Skeletal muscle tissue (tissue), 4 donors: ENCODE results near the gene CRYBG3. TPM values are rescaled to one million over a fixed set of nuclear protein-coding genes. Genes with fewer than 3 reads are reported as not detected.

Source experiments
- H3K27ac ChIP-seq: one replicate; pipeline ENCODE4 v1.7.0; 2013; ENCODE audit warnings: mild to moderate bottlenecking, low read depth, low read length, inconsistent platforms
- H3K27me3 ChIP-seq, 3 donors: one replicate each; pipeline ENCODE4 v1.7.0; 2013; ENCODE audit warnings: low read length in 3 of 3; ENCODE audit not compliant: control insufficient read depth in 3 of 3, insufficient read depth in 3 of 3
- H3K36me3 ChIP-seq, 3 donors: one replicate each; pipeline ENCODE4 v1.7.0; 2013; ENCODE audit warnings: low read length in 3 of 3; ENCODE audit not compliant: control insufficient read depth in 3 of 3, insufficient read depth in 3 of 3
- H3K4me1 ChIP-seq, 3 donors: one replicate each; pipeline ENCODE4 v1.7.0; 2013; ENCODE audit warnings: low read length in 3 of 3, mild to moderate bottlenecking in 3 of 3; ENCODE audit not compliant: control insufficient read depth in 3 of 3, insufficient read depth in 3 of 3
- H3K4me3 ChIP-seq, 3 donors: one replicate each; pipeline ENCODE4 v1.7.0; 2013; ENCODE audit warnings: low read length in 3 of 3
- H3K9ac ChIP-seq, 3 donors: one replicate each; pipeline ENCODE4 v1.7.0; 2013; ENCODE audit warnings: low read length in 3 of 3, mild to moderate bottlenecking in 3 of 3, moderate library complexity in 2 of 3, low read depth in 1 of 3
- H3K9me3 ChIP-seq, 3 donors: one replicate each; pipeline ENCODE4 v1.7.0; 2013; ENCODE audit warnings: low read length in 3 of 3; ENCODE audit not compliant: control insufficient read depth in 3 of 3
- total RNA-seq: library from RNA; depleted of rRNA; stranded (reverse); fragments of >200 nt; gene quantifications from one replicate; pipeline ENCODE4 v1.2.3, GENCODE V29; 2014
- donor health status: Osteomylitis.

Gene CRYBG3
- total RNA-seq, 1 donor from 2014 or later: 27.1 TPM

GRCh38 chr3:97972976-97973375 is 151.2 kb downstream of the CRYBG3 start:
- Histone ChIP-seq H3K9ac (peak overlapping the region in 2 of 3 donors; percentile 58 to 76), H3K9me3 (no peaks in the 10 kb centered on the region), H3K4me3 (peak overlapping the region; percentile 33 to 79 (median 71)), H3K36me3 (no peaks in the 10 kb centered on the region), H3K27ac (peak overlapping the region; percentile 19), H3K27me3 (no peaks in the 10 kb centered on the region), H3K4me1 (peaks cover 7 to 20% (median 16%) of the 10 kb centered on the region in 3 donors)

DNA sequence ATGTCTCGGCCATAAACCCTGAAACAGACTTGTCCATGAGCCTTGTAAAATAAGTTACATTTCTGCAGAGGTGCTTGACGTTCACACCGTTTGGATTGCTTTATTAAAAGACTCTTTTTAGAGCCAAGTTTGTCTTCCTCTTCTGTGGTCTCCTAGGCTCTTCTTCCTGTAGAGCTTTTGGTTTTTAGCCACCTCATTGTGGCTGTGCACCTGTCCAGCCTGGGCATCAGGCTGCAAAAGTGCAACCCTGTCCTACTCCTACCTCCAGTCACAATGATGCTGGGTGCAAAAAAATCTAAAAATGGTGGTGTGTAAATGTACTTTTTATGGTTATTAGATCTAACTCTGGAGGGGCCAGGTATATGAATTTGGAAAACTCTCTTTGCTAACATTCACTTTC is 153.2 kb downstream of the CRYBG3 start:
- Histone ChIP-seq H3K4me1 (peaks cover 7 to 19% (median 15%) of the 10 kb centered on the region in 3 donors), H3K9ac (no peak overlapping the region), H3K36me3 (no peaks in the 10 kb centered on the region), H3K9me3 (no peaks in the 10 kb centered on the region), H3K4me3 (no peak overlapping the region), H3K27ac (no peak overlapping the region), H3K27me3 (no peaks in the 10 kb centered on the region)

DNA sequence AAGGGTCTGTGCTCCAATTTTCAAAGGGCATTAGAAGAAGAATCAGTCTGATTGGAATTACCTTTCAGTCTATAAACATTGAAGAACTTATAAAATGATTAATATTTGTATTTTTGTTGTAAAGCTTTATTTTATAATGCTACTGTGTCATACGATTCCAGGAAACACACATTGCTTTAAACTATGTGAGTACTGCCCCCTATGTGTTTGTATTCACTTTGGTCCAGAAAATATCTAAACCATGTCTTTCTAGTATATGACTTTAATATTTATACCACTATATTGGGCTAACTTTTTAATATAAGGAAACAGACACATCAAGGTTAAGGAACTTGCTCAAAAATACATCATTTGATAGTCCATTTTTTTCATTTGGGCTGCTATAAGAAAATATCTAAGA is 153.7 kb downstream of the CRYBG3 start:
- Histone ChIP-seq H3K27me3 (no peaks in the 10 kb centered on the region), H3K36me3 (no peaks in the 10 kb centered on the region), H3K9me3 (no peaks in the 10 kb centered on the region), H3K9ac (no peak overlapping the region), H3K27ac (no peak overlapping the region), H3K4me1 (peaks cover 7 to 16% (median 15%) of the 10 kb centered on the region in 3 donors), H3K4me3 (no peak overlapping the region)

- Histone ChIP-seq H3K36me3 (no peaks in the 10 kb centered on the region), H3K4me1 (peaks cover 0 to 16% (median 2%) of the 10 kb centered on the region in 3 donors), H3K27ac (no peak overlapping the region), H3K9ac (no peak overlapping the region), H3K27me3 (no peaks in the 10 kb centered on the region), H3K4me3 (no peak overlapping the region), H3K9me3 (no peaks in the 10 kb centered on the region)
These were observed 157.8 kb downstream of the CRYBG3 start for GRCh38 chr3:97979610-97980009.

DNA sequence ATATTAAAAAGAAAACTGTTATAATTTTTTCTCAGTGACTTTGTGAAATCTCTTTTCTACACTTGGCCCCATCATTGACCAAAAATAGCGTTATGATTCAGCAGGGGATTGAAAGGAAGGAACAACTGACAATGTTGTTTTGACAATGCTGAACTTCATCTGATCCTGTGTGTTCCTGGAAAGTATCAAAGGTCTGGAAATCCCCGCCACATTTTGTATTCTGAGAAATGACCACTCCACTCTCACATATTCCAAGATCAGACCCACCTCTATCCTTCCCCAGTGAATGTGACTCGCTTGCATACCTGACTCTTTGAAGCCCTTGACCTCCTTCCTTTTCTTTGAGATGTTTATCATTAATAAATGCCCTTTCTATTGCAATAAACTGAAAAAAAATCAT is 160.1 kb downstream of the CRYBG3 start:
- Histone ChIP-seq H3K36me3 (no peaks in the 10 kb centered on the region), H3K27me3 (no peaks in the 10 kb centered on the region), H3K4me3 (no peak overlapping the region), H3K4me1 (peaks cover 0 to 16% (median 2%) of the 10 kb centered on the region in 3 donors), H3K9me3 (no peaks in the 10 kb centered on the region), H3K27ac (peak overlapping the region; percentile 59), H3K9ac (no peak overlapping the region)

DNA sequence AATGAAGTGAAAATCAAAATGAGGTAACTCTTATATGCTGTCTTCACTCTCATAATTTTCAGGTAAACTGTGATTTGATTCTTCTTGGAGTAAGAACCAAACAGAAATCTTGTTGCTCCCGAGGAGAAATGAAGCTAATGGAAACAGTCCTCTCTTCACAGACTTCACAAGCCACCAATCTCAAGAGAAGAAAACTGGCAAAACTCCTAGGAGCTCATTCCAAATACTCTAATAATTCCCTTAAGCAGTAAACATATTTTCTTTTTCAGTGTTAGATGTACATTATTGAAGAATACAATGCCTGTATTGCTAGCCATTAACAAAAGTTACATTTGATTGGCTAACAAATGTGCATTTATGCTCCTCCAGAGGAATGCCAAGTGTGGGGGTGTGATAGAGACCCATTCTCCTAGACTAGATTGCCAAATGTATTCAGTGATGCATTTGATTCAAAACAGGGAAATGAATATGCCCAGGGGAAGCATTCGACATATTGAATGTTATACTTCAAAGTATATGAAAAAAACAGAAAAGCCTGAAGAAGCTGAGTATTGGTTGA is 162.2 kb downstream of the CRYBG3 start:
- Histone ChIP-seq H3K36me3 (no peaks in the 10 kb centered on the region), H3K27ac (no peak overlapping the region), H3K4me3 (no peak overlapping the region), H3K27me3 (no peaks in the 10 kb centered on the region), H3K4me1 (peaks cover 0 to 16% (median 2%) of the 10 kb centered on the region in 3 donors), H3K9me3 (no peaks in the 10 kb centered on the region), H3K9ac (no peak overlapping the region)

DNA sequence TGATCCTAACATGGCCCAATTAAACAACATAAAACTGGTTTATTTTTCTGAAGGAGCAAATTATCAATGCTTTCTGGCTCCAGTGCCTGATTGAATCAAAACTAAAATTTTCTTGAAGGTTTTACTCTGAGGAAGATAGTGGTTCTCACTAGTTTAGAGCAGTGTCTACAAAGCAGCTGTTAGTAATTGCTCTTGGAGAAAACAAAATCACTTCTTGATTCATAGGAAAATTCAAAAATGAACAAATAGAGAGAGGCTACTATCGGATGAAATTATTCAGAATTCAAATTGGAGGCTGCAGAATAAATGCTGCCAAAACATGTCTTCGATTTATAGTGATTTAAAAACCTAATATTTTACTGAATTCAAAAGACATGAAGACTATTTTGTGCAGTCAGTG is 165.5 kb downstream of the CRYBG3 start:
- Histone ChIP-seq H3K4me1 (peaks cover 0 to 6% (median under 1%) of the 10 kb centered on the region in 3 donors), H3K9me3 (no peaks in the 10 kb centered on the region)

GRCh38 chr3:97988784-97989568 is 167.2 kb downstream of the CRYBG3 start:
- Histone ChIP-seq H3K9ac (no peak overlapping the region), H3K36me3 (no peaks in the 10 kb centered on the region), H3K4me3 (no peak overlapping the region), H3K27ac (no peak overlapping the region), H3K4me1 (no peaks in the 10 kb centered on the region), H3K9me3 (no peaks in the 10 kb centered on the region), H3K27me3 (no peaks in the 10 kb centered on the region)

More for the DNA sequence above, 165.5 kb downstream of the CRYBG3 start:
- H3K27me3 ChIP-seq: no peaks in the 10 kb centered on the region
- H3K36me3 ChIP-seq: no peaks in the 10 kb centered on the region
- H3K27ac ChIP-seq: no peak overlapping the region
- H3K9ac ChIP-seq: no peak overlapping the region
- no peak overlapping the region for H3K4me3 ChIP-seq

- Histone ChIP-seq H3K4me3 (no peak overlapping the region), H3K36me3 (no peaks in the 10 kb centered on the region), H3K27me3 (no peaks in the 10 kb centered on the region), H3K27ac (no peak overlapping the region), H3K9me3 (no peaks in the 10 kb centered on the region), H3K4me1 (no peaks in the 10 kb centered on the region), H3K9ac (no peak overlapping the region)
These were observed 168.9 kb downstream of the CRYBG3 start for GRCh38 chr3:97990624-97991292.

GRCh38 chr3:97991293-97991682 is 169.5 kb downstream of the CRYBG3 start:
- H3K4me3 ChIP-seq: no peak overlapping the region
- H3K27me3 ChIP-seq: no peaks in the 10 kb centered on the region
- H3K36me3 ChIP-seq: no peaks in the 10 kb centered on the region
- no peaks in the 10 kb centered on the region for H3K4me1 ChIP-seq
- H3K9me3 ChIP-seq: no peaks in the 10 kb centered on the region
- no peak overlapping the region for H3K9ac ChIP-seq
- H3K27ac ChIP-seq: no peak overlapping the region
